Aorta (tissue), 5 donors: ENCODE data around the gene CIAO3. TPM values are rescaled to one million over a fixed set of nuclear protein-coding genes. Genes with fewer than 3 reads are reported as not detected.
A peak's percentile ranks its signal among the peaks of the same experiment; 100 is the strongest.

ENCODE experiments used
- ATAC-seq: fragments of 200-7000 bp; cut with Tn5 transposase; one replicate; pipeline ENCODE4 v1.9.1; 2022; ENCODE audit warnings: moderate library complexity; ENCODE audit not compliant: low FRiP score
- DNase-seq, 2 donors: peaks; one replicate each; pipeline ENCODE4 v3.0.0-alpha.2; 2020
- H3K27ac ChIP-seq, 2 donors: one replicate each; pipeline ENCODE4 v1.5.1; 2013; ENCODE audit warnings: low read length in 2 of 2, mild to moderate bottlenecking in 2 of 2, moderate library complexity in 2 of 2, control low read depth in 1 of 2, inconsistent platforms in 1 of 2, low read depth in 1 of 2
- H3K27me3 ChIP-seq, 2 donors: one replicate each; pipeline ENCODE4 v1.6.1; 2013; ENCODE audit warnings: control low read depth in 1 of 2, low read length in 1 of 2, mild to moderate bottlenecking in 1 of 2, moderate library complexity in 1 of 2; ENCODE audit not compliant: insufficient read depth in 2 of 2, control insufficient read depth in 1 of 2
- H3K36me3 ChIP-seq, 2 donors: one replicate each; pipeline ENCODE4 v1.6.1; 2013; ENCODE audit warnings: control low read depth in 1 of 2, low read length in 1 of 2, mild to moderate bottlenecking in 1 of 2; ENCODE audit not compliant: insufficient read depth in 2 of 2, control insufficient read depth in 1 of 2
- H3K4me1 ChIP-seq, 2 donors: one replicate each; pipeline ENCODE4 v1.6.1; 2013; ENCODE audit warnings: low read length in 2 of 2, control low read depth in 1 of 2, mild to moderate bottlenecking in 1 of 2, moderate library complexity in 1 of 2; ENCODE audit not compliant: insufficient read depth in 2 of 2, control insufficient read depth in 1 of 2
- H3K4me3 ChIP-seq, 2 donors: one replicate each; pipeline ENCODE4 v1.5.1; 2013; ENCODE audit warnings: low read length in 2 of 2, control low read depth in 1 of 2, mild to moderate bottlenecking in 1 of 2
- H3K9me3 ChIP-seq: one replicate; pipeline ENCODE4 v1.6.1; 2013; ENCODE audit warnings: mild to moderate bottlenecking, low read length; ENCODE audit not compliant: control insufficient read depth
- WGBS, 2 donors: extraction: QIAGEN DNeasy Blood & Tissue Kit; methylation state at CpG; one replicate each; pipeline ENCODE4 v1.1.7; 2013; 5-methylcytosine and 5-hydroxymethylcytosine counted together
- intact Hi-C, 2 donors: fragments of 100-400 bp; cut with DNase I; formaldehyde crosslinking; loops; one replicate each; pipeline versions ENCODE4 v1.14.2 to v1.15.0; 2022
- polyA plus RNA-seq, 2 donors: library from polyadenylated mRNA; stranded (reverse); fragments of 200-250 nt; gene quantifications; one replicate each; pipeline ENCODE4 v1.2.3, GENCODE V29; 2013
- total RNA-seq, 2 donors: library from RNA; stranded (reverse); fragmentation: NEBNext Ultra II Directional; extraction: Animal tissue kit (Norgen Biotek cat#: 25700); gene quantifications; one replicate each; pipeline ENCODE4 v1.2.1, GENCODE V29; 2021
- donor health status: healthy with polysubstance abuse.
- donor health status: Bipolar disorder and iron deficiency.
- donor health status: DM: no; HTN: no; CAD: no.
- donor health status: DM: no; HTN: no; CAD: no.
- donor health status: DM: yes; HTN: yes; CAD: no.

The CIAO3 gene
- total and polyA plus RNA-seq, 4 donors: 12.4 to 35.9 (median 22.1) TPM

DNA sequence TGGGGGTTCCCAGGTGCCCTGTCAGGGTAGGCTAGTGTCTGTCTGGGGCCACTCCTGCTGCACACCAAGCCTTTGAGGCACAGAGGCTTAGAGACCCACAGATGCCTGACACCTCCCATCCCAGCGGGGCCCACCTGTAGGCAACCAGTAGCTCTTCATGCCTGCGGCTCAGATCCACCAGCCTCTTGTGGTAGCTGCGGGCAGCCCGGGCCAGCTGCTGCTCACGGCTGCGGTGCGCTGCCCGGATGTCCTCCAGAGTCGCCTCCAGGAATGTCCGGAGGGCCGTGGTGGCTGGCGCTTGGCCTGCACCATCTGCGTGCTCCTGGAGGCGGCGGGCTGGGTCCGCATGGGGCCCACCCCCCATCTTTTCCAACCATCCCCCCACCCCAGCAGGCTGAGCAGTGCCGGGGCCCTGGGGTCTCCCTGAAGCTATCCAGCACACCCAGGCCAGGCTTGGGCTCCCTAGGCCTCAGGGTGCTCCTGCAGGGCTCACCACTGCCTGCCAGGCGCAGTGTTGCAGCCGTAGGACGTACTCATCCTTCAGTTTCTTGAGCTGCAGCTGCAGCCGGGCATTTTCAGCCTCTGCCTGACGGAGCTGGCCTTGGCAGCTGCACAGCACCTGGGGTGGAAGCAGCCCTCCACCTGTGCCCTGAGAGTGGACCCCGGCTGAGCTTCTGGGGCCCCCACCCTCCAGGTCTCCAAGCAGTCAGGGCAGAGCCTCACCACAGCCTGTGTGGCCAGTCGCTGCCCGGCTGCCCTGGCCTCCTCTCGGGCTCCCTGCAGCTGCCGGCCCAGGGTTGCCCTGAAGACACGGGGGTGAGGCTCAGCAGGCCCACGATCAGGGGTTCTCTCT is 16.4 kb downstream of the CIAO3 start:
- no peaks in the 10 kb centered on the region for H3K36me3 ChIP-seq
- no peaks in the 10 kb centered on the region for H3K4me1 ChIP-seq
- no peak overlapping the region for H3K27ac ChIP-seq
- 74% methylated on average over 29 of the region's 29 CpGs for WGBS, 2 donors
- no peaks in the 10 kb centered on the region for H3K9me3 ChIP-seq
- H3K27me3 ChIP-seq: no peaks in the 10 kb centered on the region
- DNase-seq: no peak
- intact Hi-C loops: no loop called here
- no peak overlapping the region for H3K4me3 ChIP-seq
- ATAC-seq: no peak

DNA sequence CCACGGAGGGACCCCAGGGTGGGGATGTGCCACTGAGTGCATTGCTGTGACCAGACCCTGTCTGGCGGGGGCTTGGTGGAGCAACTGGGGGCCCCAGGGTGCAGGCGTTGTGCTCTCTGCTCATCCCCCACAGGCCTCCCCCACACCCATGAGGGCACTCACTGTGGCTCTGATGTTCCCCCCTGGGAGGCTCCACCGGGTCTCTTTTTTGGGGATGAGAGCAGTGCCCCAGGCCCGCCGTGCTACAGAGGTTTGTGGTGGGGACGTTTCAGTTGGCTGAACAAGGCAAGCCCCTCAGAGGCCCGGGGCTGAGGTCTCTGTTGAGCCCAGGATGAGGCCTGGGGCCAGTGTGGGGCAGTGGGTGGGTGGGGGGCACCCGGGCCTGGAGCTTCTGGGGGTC is 17.1 kb downstream of the CIAO3 start:
- DNase-seq (no peak), ATAC-seq (no peak)
- Histone ChIP-seq H3K36me3 (no peaks in the 10 kb centered on the region), H3K4me3 (no peak overlapping the region), H3K27me3 (no peaks in the 10 kb centered on the region), H3K9me3 (no peaks in the 10 kb centered on the region), H3K4me1 (no peaks in the 10 kb centered on the region), H3K27ac (no peak overlapping the region)
- WGBS, 2 donors: 87 to 90% methylated on average over 9 of the region's 9 CpGs
- intact Hi-C loops: no loop called here

DNA sequence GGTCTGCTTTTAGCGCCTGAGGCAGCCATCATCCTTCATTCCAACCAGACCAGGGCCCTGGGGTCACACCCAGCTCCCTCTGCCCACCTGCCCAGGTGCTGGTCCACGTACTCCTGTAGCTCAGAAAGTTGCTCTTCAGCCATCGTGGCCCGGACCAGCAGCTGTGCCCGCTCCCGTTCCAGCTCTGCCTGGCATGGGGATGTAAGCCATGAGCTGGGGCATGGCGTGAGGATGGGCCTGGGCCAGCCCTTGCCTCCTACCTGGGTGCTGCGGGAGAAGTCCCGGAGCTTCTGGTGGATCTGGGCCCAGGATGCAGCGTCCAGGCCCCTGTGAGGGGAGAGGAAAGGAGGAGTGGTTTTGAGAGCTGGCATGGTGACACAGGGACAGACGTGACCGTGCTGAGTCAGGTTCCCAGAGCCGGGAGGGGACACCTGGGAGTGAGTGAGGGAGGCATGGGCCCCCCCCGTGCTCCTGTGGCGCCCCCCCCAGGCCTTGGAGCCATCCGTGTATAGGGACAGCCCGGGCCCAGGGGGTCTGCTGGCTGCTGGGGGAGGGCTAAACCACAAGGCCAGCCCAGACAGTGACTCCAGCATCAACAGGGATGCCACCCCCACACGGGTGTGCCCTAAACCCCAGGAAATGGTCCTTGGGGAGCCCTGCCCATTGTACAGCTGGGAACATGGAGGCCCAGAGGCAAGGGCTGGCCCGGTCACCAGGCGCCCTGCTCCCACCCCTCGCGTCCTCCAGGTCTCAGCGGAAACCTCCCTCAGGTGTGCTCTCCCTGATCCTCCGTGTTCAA is 17.8 kb downstream of the CIAO3 start:
- Histone ChIP-seq H3K4me3 (no peak overlapping the region), H3K4me1 (no peaks in the 10 kb centered on the region), H3K27ac (no peak overlapping the region), H3K9me3 (no peaks in the 10 kb centered on the region), H3K27me3 (no peaks in the 10 kb centered on the region), H3K36me3 (no peaks in the 10 kb centered on the region)
- WGBS, 2 donors: 91 to 92% methylated on average over 23 to 24 of the region's 24 CpGs
- intact Hi-C loops: no loop called here
- no peak for DNase-seq
- ATAC-seq: no peak

DNA sequence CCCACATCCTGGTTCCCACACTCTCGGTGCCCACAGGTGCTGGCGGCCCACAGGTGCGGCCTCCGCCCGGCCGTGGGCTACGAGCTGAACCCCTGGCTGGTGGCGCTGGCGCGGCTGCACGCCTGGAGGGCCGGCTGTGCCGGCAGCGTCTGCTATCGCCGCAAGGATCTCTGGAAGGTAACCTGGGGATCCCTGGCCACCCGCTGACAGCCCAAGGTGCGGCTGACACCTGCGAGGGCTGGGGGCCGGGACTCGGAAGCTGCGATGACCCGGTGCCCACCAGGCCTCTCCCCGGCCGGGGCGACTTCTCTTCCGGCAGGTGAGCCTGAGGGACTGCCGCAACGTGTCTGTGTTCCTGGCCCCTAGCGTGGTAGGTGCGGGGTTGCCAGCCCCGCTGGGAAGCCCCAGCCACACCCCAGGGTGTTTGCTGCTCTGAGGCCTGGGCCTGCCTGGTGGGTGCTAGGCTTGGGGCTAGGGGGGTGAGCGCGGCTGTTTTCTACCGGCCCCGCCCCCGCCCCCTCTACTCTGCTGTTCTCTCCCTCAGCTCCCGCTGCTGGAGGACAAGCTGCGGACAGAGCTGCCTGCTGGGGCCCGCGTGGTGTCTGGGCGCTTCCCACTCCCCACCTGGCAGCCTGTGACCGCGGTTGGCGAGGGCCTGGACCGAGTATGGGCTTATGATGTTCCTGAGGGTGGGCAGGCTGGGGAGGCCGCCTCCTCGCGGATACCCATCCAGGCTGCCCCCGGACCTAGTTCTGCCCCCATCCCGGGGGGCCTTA is 18.8 kb downstream of the CIAO3 start:
- 88 to 89% methylated on average over 50 to 51 of the region's 51 CpGs for WGBS, 2 donors
- H3K4me1 ChIP-seq: no peaks in the 10 kb centered on the region
- H3K27ac ChIP-seq: no peak overlapping the region
- no peaks in the 10 kb centered on the region for H3K9me3 ChIP-seq
- DNase-seq (no peak), ATAC-seq (no peak)
- intact Hi-C loops: loop anchor here in 1 of 2 donors (2.0 kb wide), 1 partner anchor 19 kb away; the partner anchor contains the start of gene CIAO3
- no peak overlapping the region for H3K4me3 ChIP-seq
- H3K36me3 ChIP-seq: no peaks in the 10 kb centered on the region
- no peaks in the 10 kb centered on the region for H3K27me3 ChIP-seq

DNA sequence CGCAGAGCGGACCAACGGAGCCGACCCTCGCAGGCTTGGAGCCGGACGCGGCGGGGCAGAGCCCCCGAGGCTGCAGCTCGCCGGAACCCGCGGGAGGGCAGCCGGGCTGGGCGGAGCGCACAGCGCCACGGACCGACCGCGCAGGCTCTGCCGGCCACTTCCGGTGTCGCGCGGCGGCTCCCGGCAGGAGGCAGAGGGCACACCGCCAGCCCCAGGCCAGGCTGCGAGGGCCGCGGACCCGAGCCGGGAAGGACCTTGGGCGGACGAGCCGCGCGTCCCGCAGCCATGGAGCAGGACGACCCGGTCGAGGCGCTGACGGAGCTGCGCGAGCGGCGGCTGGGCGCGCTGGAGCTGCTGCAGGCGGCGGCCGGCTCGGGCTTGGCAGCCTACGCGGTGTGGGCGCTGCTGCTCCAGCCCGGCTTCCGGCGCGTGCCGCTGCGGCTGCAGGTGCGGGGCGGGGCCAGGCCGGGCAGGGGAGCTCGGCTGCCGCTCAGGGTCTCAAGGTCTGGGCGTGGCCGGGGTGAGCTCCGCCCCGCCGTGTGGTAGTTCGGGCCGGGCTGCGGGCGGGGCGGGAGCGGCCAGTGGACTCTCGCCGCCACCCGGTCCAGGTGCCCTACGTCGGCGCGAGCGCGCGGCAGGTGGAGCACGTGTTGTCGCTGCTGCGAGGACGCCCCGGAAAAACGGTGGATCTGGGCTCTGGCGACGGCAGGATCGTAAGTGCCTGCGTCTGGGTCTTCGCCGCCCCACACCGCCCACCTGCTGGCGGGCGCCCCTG is 19.6 kb downstream of the CIAO3 start, which contains the start of gene ANTKMT:
TSS of gene ANTKMT (plus strand) at position 157 of the 775 bp plus-strand sequence. CDS start at position 286, 129 bp downstream.
- intact Hi-C loops: loop anchor here in 1 of 2 donors (2.0 kb wide), 1 partner anchor 20 kb away; the partner anchor contains the start of gene CIAO3
- Histone ChIP-seq H3K9me3 (no peaks in the 10 kb centered on the region), H3K27ac (peak within 1 kb of the TSS in 1 of 2 donors; percentile 48), H3K27me3 (no peaks in the 10 kb centered on the region), H3K36me3 (no peaks in the 10 kb centered on the region), H3K4me3 (peak within 1 kb of the TSS; percentile 60 to 68), H3K4me1 (no peaks in the 10 kb centered on the region)
- ATAC-seq (peak; percentile 80), DNase-seq (peak; percentile 80 to 92)
- WGBS, 2 donors: 7% methylated on average over 80 to 106 of the region's 106 CpGs

DNA sequence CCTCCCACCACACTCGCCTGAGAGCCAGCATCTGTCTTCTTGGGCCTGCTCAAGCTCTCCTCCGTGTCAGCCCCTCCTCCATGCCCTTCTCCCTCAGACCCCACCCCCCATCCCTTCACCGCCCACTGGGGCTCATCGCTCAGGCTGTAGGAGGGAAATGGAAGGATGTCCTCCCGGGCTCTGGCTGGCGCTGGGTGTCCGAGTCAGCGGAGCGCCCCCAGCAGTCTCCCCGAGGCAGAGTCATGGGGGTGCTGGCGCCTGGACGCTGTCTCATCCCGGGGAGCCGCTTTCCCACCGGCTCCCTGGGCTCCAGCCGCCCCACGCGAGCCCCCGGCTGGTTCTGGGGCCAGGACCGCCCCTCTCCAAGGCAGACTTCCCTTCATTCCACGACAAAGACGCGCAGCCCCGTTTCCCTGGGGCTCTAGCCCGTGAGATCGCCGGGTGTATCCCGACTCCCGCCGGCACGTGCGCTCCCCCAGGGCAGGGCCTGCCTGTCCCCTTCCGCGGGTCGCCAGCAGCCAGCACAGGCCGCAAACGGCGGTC is 20.3 kb downstream of the CIAO3 start:
- ATAC-seq (peak; percentile 2), DNase-seq (no peak)
- Histone ChIP-seq H3K9me3 (no peaks in the 10 kb centered on the region), H3K27me3 (no peaks in the 10 kb centered on the region), H3K36me3 (no peaks in the 10 kb centered on the region), H3K4me3 (peak overlapping the region; percentile 60 to 68), H3K4me1 (no peaks in the 10 kb centered on the region), H3K27ac (peak overlapping the region in 1 of 2 donors; percentile 48)
- 0% methylated on average over 38 of the region's 38 CpGs for WGBS, 2 donors
- intact Hi-C loops: loop anchor here in 1 of 2 donors (2.0 kb wide), 1 partner anchor 20 kb away; the partner anchor contains the start of gene CIAO3

DNA sequence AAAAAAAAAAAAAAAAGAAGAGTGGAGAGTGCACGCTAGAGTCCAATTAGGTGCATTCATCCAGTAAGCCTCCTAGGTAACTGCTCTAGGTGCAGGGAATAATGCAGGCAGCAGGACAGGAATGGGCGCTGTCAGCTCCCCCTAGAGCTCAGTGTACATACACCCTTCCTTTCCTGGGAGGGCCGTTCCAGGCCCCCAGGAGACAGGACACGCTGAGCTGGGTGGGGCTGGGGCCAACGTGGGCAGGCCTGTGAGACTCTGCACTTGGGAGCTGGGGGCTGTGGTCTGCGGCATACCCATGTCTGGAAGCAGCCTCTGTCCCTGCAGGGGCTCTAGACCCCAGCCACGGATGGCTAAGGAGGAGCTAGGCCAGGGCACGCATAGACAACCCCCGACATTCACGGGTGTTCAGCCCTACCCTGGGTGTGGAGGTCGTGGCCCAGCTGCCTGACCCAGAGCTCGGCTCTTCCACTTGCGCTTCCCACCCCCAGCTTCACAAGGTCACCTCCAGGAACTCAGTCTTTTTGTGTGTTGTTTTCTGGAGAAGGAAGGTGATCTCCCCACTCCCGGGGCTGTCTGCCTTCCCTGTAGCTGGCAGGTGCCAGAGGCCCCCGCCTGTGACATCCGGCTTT is 20.9 kb downstream of the CIAO3 start:
- intact Hi-C loops: loop anchor here in 1 of 2 donors (2.0 to 10.0 kb wide), 2 partner anchors 21 to 255 kb away; partner anchors contain the start of genes CIAO3 and LMF1
- H3K36me3 ChIP-seq: no peaks in the 10 kb centered on the region
- H3K4me1 ChIP-seq: no peaks in the 10 kb centered on the region
- no peak for DNase-seq
- H3K9me3 ChIP-seq: no peaks in the 10 kb centered on the region
- H3K27me3 ChIP-seq: no peaks in the 10 kb centered on the region
- H3K4me3 ChIP-seq: no peak overlapping the region
- no peak overlapping the region for H3K27ac ChIP-seq
- ATAC-seq: no peak
- WGBS, 2 donors: 16 to 21% methylated on average over 16 of the region's 16 CpGs
